Stimulated activated CD8-positive, alpha-beta memory T cell treated with anti-CD3 and anti-CD28 coated beads, Interleukin-12 subunit alpha, Interleukin-12 subunit beta, amount 100 ng/mL, for 1 hour (primary cell): ENCODE measurements around the gene TXNL4A.

Source experiments
- DNase-seq: peaks from one replicate; pipeline ENCODE4 v3.0.0-alpha.2; 2020; ENCODE audit warnings: low read depth

Gene TXNL4A

DNA sequence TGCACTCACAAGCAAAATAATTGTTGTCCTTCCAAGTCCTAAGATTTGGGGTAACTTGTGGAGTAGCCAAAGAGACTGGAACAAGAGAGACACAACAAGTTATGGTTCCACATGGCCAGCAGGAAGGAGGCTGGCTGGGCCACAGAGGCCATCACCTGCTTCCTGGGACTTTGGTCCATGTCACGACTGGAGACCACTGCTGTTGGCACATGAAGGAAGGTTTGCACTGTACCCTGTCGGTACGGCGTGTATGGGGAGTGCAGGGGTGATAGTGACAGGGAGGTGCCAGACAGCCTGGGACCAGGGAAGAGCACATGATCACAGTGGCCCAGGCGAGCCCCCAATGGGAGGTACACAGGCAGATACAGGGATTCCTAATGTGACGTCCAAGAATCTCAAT is 52.4 kb downstream of the TXNL4A start:
- no peak for DNase-seq

GRCh38 chr18:79935499-79935898 is 52.9 kb downstream of the TXNL4A start:
- DNase-seq, result no peak

DNA sequence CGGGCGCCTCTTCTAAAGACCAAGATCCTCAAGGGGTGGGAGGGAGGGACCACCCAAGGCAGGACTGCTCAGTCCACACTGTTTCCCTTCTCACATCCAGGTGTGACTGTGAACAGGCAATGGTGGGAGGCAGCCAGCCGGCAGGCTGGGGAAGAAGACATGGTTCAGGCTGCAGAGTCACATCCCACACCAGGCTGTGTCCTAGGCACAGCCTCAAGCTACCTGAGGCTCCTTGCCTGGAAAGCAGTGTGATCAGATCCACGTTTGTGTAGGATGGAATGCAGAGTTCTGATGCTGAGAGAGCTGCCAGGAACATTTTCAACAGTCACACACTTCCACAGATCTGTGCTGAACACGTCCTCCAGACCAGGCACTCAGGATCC is 53.3 kb downstream of the TXNL4A start:
- no peak for DNase-seq

GRCh38 chr18:79934311-79935097 is 53.9 kb downstream of the TXNL4A start:
- DNase-seq, result no peak

- DNase-seq, result no peak
These were observed 54.6 kb downstream of the TXNL4A start for GRCh38 chr18:79933765-79934164.

DNA sequence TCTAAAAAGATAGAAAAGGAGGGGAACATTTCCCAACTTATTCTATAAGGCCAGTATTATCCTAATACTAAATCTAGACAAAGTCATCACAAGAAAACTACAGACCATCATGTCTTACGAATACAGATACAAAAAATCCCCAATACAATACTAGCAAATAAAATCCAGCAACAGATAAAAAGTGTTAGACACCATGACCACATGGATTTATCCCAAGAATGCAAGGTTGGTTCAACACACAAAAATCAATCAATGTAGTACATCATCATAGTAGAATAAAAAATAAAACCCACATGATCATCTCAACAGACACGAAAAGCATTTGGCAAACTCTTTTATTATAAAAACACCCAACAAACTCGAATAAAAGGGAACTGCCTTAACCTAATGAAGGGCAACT is 55.5 kb downstream of the TXNL4A start:
- no peak for DNase-seq

DNA sequence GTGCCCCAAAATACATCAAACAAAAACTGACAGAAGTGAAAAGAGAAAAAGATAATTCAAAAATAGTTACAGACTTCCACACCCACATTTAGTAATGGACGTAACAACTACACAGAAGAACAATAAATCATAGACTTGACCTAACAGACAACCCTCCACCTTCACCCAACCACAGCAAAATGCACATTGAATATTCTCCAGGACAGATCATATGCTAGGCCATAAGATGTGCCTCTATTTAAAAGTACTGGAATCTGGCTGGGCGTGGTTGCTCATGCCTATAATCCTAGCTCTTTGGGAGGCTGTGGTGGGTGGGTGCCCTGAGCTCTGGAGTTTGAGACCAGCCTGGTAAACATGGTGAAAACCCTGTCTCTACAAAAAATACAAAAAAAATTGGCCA is 56.9 kb downstream of the TXNL4A start:
- DNase-seq, result no peak

DNA sequence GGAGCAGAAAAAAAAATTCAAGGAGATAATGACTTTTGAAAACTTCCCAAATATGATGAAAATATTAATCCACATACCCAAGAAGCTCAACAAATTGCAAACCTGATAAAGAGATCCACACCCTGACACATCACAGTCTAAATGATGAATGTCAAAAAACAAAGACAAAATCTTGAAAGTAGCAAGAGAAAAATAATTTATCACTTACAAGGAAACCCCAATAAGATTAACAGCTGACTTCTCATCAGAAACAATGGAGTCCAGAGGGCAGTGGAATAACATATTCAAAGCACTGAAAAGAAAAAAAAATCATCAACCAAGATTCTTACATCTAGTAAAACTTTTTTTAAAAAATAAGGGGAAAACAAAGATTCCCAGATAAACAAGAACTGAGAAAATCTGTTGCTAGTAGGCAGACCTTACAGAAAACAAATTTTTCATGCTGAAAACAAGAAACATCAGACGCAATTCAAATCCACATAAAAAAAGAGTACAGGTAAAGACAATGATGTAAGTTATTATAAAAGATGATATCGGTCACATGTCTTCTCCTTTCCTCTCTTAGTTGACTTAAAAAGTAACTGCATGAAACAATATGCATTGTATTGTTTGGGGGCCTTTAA is 58.2 kb downstream of the TXNL4A start:
- no peak for DNase-seq

DNA sequence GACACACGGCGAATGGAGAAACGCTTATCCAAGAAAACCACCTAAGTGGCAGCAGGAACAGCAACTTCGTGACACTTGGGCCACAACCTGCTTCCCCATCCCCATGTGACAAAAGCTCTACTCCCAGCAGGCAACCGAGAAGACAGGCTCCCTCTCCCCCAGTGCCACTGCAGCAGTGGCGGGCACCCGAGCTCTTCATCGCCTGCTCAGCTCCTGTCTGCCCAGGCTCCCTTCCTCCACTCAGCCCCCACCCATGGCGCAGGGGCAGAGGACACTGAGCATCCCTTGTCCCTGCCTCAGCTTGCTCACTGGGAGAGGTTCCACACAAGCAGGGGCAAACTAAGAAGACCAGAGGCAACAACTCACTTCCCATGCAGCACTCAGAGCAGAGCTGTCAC is 59.8 kb downstream of the TXNL4A start:
- DNase-seq, result no peak

DNA sequence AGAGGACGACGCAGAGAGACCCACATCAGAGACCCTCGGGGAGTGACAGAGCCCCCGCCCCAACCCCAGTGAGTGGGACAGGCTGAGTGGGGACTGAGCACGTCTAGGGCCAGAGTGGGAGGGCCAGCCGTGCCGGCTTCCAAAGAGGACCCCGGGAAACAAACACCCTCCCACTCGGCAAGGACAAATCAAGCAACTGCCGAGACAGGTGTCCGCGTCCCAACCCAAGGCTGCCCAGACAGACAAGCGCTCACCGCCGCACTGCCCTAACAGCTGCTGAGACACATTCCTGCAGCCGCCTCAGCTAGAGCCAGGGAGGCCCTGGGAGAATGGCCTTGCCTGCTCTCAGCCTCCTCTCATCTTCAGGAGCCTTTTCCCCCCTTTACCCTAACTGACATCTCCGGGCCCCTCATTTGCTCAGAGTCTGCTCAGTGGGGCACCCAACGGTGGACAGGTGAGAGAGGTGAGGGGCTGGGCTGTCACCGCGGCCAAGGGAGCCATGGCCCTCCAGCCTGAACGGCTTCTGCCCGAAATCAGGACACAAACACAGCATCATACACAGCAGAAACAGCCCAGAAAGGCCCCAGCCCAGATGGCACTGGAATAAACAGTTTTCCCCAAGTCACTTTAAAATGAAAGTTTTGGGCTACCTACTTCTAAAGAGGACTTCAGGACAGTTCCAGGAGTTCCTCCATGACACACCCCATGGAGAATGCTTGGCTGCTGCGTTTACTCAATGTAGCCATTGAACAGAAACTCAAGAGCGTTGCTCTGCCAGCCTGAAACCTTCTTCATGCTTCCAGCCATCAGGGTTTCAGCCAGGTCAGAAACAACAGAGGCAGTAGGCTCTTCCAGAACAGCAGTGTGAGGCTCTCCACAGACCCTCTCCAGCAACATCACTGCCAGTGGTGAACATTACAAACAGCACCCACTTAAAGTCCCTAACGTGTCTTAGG is 60.5 kb downstream of the TXNL4A start:
- no peak for DNase-seq

DNA sequence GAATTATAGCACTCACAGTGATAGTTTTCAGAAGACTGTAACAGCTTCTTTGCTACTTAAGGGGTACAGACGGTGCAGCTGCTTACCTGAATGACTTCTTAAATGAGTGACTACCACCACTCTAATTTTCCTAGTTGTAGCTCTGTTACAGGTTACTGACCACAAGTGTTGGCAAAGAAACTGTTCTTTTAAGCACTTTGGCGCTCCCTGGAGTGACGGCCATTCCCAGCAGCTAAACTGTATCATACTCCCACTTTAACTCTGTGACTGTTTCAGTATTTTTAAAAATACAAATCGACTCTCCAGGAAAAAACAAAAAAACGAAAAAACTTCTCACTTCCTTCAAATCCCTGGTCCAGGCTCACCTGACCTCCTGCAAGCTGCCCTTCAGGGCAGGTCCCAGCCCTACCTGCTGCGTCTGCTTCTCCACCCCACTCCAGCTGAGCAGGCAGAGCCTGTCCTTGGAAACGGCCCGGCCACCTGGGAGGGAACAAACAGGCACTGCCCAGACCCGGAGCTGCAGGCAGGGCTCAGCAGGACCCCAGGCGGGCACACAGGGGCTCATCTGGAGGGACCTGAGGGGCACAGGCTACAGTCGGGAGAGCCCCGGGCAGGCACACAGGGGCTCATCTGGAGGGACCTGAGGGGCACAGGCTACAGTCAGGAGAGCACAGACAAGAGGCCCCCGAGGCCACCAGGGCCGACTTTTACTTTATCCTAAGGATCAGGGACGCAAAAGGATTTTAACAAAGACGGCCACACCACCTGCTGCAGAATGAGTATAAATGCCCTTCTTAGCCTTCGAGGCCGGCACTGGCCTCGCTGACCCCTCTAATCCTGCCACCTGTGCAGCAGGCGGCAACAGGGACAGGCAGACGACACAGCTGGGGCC is 61.4 kb downstream of the TXNL4A start:
- no peak for DNase-seq

- DNase-seq, result no peak
These were observed 62.1 kb downstream of the TXNL4A start for GRCh38 chr18:79926306-79926705.

- no peak for DNase-seq
These were observed 63.3 kb downstream of the TXNL4A start for GRCh38 chr18:79924814-79925731.

DNA sequence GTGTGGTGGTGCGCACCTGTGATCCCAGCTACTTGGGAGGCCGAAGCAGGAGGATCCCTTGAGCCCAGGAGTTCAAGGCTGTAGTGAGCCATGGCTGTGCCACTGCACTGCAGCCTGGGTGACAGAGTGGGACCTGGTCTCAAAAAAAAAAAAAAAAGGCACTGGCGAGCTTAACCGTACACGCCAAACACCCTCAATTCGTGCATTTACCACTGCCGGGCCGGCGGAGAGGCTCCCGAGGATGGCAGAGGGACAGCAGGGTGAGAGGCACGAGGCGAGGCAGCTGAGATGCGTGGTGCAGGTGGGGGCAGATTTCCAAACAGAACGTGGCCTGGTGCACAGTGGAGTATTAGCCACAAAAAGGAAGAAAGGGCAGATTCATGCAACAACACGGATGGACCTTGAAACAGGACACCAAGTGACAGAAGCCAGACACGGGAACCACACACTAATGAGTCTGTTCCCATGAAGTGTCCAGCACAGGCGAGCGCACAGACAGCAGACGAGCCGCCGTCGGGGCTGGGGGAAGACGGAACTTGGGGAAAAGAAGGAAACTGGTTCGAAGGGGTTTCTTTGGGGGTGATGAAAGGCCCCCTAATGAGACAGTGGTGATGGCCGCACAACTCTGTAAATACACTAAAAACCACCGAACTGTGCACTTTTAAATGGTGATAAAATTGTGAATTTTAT is 64.3 kb downstream of the TXNL4A start:
- DNase-seq, result no peak

- DNase-seq, result no peak
These were observed 65.4 kb downstream of the TXNL4A start for GRCh38 chr18:79922971-79923411.

DNA sequence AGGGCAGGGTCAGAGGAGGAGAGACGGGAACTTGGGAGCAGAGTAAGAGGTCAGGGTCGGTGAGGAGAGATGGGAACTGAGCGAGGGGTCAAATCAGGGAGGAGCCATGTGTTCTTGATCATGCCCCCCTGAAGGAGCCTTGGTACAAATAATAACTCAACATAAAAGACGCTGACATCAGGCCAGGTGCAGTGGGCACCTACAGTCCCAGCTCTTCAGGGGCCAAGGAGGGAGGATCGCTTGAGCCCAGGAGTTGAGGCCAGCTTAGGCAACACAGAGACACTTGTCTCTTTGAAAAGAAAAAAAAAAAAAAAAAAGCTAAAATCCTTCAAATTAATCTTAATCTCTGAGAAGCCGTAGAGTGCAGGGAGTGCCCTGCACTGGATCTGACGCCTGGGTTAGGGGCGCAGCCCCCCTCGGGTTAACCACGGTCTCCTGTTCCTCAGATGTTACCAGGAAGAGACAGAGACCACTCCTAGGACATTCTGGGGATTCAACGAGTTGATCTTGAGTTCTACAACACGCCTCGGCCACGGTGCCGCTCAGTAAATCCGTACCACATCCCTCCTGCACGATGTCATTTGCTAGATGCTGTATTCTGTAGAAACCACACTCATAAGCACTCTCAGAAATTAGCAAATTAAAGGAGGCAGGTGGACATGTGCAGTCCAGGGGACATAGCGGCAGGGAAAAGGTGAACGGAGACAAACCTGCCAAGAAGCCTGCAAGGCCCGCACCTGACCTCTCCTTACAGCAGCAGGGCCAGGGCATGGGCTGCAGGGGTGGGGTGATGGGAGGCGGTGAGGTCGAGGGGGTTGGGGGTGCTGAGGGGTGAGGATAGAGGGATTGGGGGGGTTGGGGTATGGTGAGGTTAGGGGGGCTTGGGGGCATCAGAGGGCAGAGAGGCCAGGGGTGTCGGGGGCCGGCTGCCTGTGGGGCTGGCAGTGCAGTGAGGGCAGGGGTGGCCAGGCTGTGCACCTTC is 66.1 kb downstream of the TXNL4A start:
- no peak for DNase-seq
